OCI-LY1 (cell line): ENCODE measurements around the gene ATXN1.

Source experiments
- H2AFZ ChIP-seq: fragments of 200-600 bp; sonication (generic), shearing (Covaris generic); 2 replicates; pipeline ENCODE4 v1.6.0; 2014; ENCODE audit warnings: antibody characterized with exemption, mild to moderate bottlenecking, low read length
- H3F3A ChIP-seq: fragments of 200-600 bp; sonication (generic), shearing (Covaris generic); 2 replicates; pipeline ENCODE4 v1.6.0; 2014; ENCODE audit warnings: mild to moderate bottlenecking, antibody characterized with exemption, low read length, moderate library complexity; ENCODE audit not compliant: insufficient read depth
- H3K27ac ChIP-seq: fragments of 200-600 bp; sonication (generic); 2 replicates; pipeline ENCODE4 v1.5.1; 2014; ENCODE audit warnings: low read length, mixed run types, mild to moderate bottlenecking, low read depth; ENCODE audit not compliant: poor library complexity, severe bottlenecking
- H3K27me3 ChIP-seq: fragments of 200-600 bp; sonication (generic); 2 replicates; pipeline ENCODE4 v1.6.0; 2014; ENCODE audit warnings: antibody characterized with exemption, mild to moderate bottlenecking, low read length, moderate library complexity; ENCODE audit not compliant: insufficient read depth
- H3K36me3 ChIP-seq: fragments of 200-600 bp; sonication (generic); 2 replicates; pipeline ENCODE4 v1.6.1; 2014; ENCODE audit warnings: mild to moderate bottlenecking, antibody characterized with exemption, low read length, moderate library complexity, mixed read lengths; ENCODE audit not compliant: insufficient read depth
- H3K4me1 ChIP-seq: fragments of 200-600 bp; sonication (generic); 2 replicates; pipeline ENCODE4 v1.5.1; 2014; ENCODE audit warnings: mild to moderate bottlenecking, low read length, moderate library complexity; ENCODE audit not compliant: insufficient read depth, severe bottlenecking
- H3K4me2 ChIP-seq: fragments of 200-600 bp; sonication (generic), shearing (Covaris generic); 2 replicates; pipeline ENCODE4 v1.6.1; 2014; ENCODE audit warnings: low read length
- H3K4me3 ChIP-seq: fragments of 200-600 bp; sonication (generic); 2 replicates; pipeline ENCODE4 v1.5.1; 2014; ENCODE audit warnings: low read length, low read depth, mild to moderate bottlenecking, mixed read lengths; ENCODE audit not compliant: poor library complexity, severe bottlenecking
- H3K79me2 ChIP-seq: fragments of 200-600 bp; shearing (Covaris generic); 2 replicates; pipeline ENCODE4 v1.6.1; 2016; ENCODE audit warnings: mixed run types, low read length, mixed read lengths; ENCODE audit not compliant: insufficient read depth
- H3K9ac ChIP-seq: fragments of 200-600 bp; sonication (generic), shearing (Covaris generic); 2 replicates; pipeline ENCODE4 v1.6.1; 2014; ENCODE audit warnings: mild to moderate bottlenecking, low read length, mixed read lengths
- H3K9me2 ChIP-seq: fragments of 200-600 bp; sonication (generic), shearing (Covaris generic); 2 replicates; pipeline ENCODE4 v1.6.1; 2014; ENCODE audit warnings: low read depth, mild to moderate bottlenecking, low read length, mixed read lengths
- H3K9me3 ChIP-seq: fragments of 200-600 bp; shearing (Covaris generic); 2 replicates; pipeline ENCODE4 v1.6.1; 2014; ENCODE audit warnings: low read length, mixed read lengths
- H4K20me1 ChIP-seq: fragments of 200-600 bp; sonication (generic), shearing (Covaris generic); 2 replicates; pipeline ENCODE4 v1.6.0; 2016; ENCODE audit warnings: mild to moderate bottlenecking, low read length; ENCODE audit not compliant: insufficient read depth
- CTCF ChIP-seq: fragments of 200-600 bp; sonication (generic), shearing (Covaris generic); IDR thresholded peaks from 2 replicates; pipeline ENCODE4 v1.5.1; 2017; ENCODE audit warnings: mild to moderate bottlenecking, antibody characterized with exemption, low read length, moderate library complexity, mixed read lengths
- EZH2 ChIP-seq: fragments of 200-600 bp; sonication (generic), shearing (Covaris generic); IDR thresholded peaks from 2 replicates; pipeline ENCODE4 v1.8.0; 2017; ENCODE audit warnings: borderline replicate concordance, mixed run types, mild to moderate bottlenecking, antibody characterized with exemption, low read length, moderate library complexity, mixed read lengths

Gene ATXN1

GRCh38 chr6:16742116-16742515 lies 19.1 kb downstream of the ATXN1 start:
- no peak overlapping the region for H3K9ac ChIP-seq
- TF ChIP-seq EZH2: no peak
- no peak for TF ChIP-seq CTCF
- no peaks in the 10 kb centered on the region for H3K27me3 ChIP-seq
- no peak overlapping the region for H2AFZ ChIP-seq
- H4K20me1 ChIP-seq: no peaks in the 10 kb centered on the region
- H3F3A ChIP-seq: no peaks in the 10 kb centered on the region
- H3K27ac ChIP-seq: no peak overlapping the region
- H3K9me3 ChIP-seq: no peaks in the 10 kb centered on the region
- H3K9me2 ChIP-seq: no peaks in the 10 kb centered on the region
- no peaks in the 10 kb centered on the region for H3K36me3 ChIP-seq
- H3K79me2 ChIP-seq: no peaks in the 10 kb centered on the region
- H3K4me3 ChIP-seq: no peak overlapping the region
- no peak overlapping the region for H3K4me2 ChIP-seq
- no peaks in the 10 kb centered on the region for H3K4me1 ChIP-seq

- Histone ChIP-seq H3K36me3 (no peaks in the 10 kb centered on the region), H2AFZ (no peak overlapping the region), H3K9me2 (no peaks in the 10 kb centered on the region), H3K9me3 (no peaks in the 10 kb centered on the region), H4K20me1 (no peaks in the 10 kb centered on the region), H3K4me2 (no peak overlapping the region), H3K79me2 (no peaks in the 10 kb centered on the region), H3K27me3 (no peaks in the 10 kb centered on the region), H3F3A (no peaks in the 10 kb centered on the region), H3K9ac (no peak overlapping the region), H3K4me3 (no peak overlapping the region), H3K4me1 (no peaks in the 10 kb centered on the region), H3K27ac (no peak overlapping the region)
- TF ChIP-seq EZH2 (no peak), CTCF (no peak)
Observed at GRCh38 chr6:16741112-16742016, 19.9 kb downstream of the ATXN1 start.

- TF ChIP-seq CTCF (no peak), EZH2 (no peak)
- Histone ChIP-seq H3K9me2 (no peaks in the 10 kb centered on the region), H3K36me3 (no peaks in the 10 kb centered on the region), H2AFZ (no peak overlapping the region), H3K9ac (no peak overlapping the region), H3K27ac (no peak overlapping the region), H3K27me3 (no peaks in the 10 kb centered on the region), H3K4me3 (no peak overlapping the region), H3F3A (no peaks in the 10 kb centered on the region), H3K9me3 (no peaks in the 10 kb centered on the region), H3K4me2 (no peak overlapping the region), H3K79me2 (no peaks in the 10 kb centered on the region), H3K4me1 (no peaks in the 10 kb centered on the region), H4K20me1 (no peaks in the 10 kb centered on the region)
Observed at GRCh38 chr6:16740097-16740496, 21.2 kb downstream of the ATXN1 start.
